ENCODE results near the gene SSTR5.

Gene SSTR5

GRCh38 chr16:1093284-1094123 lies 21.0 kb downstream of the SSTR5 start:
- no peak for DNase-seq

DNA sequence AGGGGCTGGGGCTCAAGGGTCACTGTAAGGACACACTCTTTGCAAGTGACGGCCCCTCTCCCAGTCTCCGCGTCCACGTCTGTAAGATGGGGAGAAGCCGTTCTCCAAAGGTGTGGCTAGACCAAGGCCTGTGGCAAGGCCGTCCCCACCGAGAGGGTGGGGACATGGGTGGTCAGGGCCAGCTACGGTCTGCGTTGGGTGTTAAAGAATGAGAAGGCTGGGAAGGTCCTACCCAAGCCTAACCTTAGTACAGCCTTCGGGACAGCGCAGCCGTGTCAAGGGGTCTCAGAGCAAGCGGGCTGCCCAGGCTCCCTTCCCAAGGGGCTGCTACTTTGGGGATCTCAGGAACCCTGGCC lies 21.6 kb downstream of the SSTR5 start:
- no peak for DNase-seq

GRCh38 chr16:1094601-1095449 lies 22.3 kb downstream of the SSTR5 start:
- no peak for DNase-seq

DNA sequence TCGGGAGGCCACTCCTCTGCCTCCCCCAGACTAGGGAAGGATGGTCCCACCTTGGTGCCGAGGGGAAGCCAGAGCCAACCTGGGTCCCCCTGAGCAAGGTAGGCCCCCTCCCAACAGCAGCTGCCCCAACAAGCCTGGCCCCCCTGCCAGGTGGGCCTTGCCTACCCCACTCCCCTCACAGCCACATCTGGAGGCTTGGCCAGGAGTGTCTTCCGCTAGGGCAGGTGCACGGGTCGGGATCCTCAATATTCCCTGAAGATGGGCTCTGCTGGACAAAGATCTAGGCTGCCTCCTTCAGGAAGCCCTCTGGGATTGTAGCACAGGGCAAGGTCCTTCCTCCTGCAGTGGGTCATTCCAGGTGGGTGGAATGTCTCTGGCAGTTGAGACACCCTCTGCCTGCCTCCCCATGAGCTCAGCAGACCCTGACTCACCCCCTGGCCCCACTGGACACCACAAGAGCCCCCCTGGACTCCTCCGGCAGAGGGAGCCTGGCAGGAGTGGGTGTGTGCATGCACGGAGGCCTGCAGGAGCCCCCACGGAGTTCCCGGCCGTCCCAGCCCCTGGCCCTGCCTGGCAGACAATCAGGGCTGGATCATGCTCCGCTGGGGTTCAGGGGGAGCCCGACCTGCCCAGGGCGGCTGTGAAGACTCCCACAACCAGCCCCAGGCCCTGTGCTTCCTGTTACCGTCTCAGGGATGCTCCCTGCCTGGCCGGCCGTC lies 23.1 kb downstream of the SSTR5 start:
- DNase-seq, result no peak

GRCh38 chr16:1096169-1097082 lies 23.9 kb downstream of the SSTR5 start, which contains the start of gene C1QTNF8:
Gene C1QTNF8, minus strand, starts transcription at chr16:1096244. Its CDS starts 1,322 bp downstream, at chr16:1094922.
- DNase-seq, result no peak

- no peak for DNase-seq
Observed at GRCh38 chr16:1097156-1097555, 24.6 kb downstream of the SSTR5 start.

- no peak for DNase-seq
Observed at GRCh38 chr16:1097800-1098199, 25.3 kb downstream of the SSTR5 start.

GRCh38 chr16:1098266-1098991 lies 25.9 kb downstream of the SSTR5 start:
- DNase-seq, result no peak

- no peak for DNase-seq
Observed at GRCh38 chr16:1099189-1100083, 26.9 kb downstream of the SSTR5 start.

GRCh38 chr16:1100084-1100800 lies 27.7 kb downstream of the SSTR5 start:
- DNase-seq, result no peak

DNA sequence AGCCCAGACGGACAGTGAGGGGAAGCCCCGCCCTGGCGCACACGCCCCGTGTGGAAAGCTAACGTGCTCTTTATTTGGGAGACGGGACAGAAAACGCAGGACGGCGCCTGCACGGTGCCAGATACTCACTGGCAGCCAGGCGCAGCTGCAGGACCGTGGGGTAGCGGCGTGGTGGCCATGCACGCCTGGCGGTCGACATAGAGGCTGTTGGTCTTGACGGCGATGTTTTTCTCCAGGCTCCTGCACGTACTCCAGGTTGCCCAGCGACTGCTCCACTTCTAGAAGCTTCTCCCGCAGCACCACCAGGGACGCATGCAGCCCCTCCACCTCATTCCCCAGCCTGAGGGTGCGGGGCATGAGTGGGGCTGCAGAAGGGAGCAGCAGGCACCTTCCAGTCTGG lies 28.6 kb downstream of the SSTR5 start:
- DNase-seq, result no peak

- no peak for DNase-seq
Observed at GRCh38 chr16:1101573-1102332, 29.2 kb downstream of the SSTR5 start.

DNA sequence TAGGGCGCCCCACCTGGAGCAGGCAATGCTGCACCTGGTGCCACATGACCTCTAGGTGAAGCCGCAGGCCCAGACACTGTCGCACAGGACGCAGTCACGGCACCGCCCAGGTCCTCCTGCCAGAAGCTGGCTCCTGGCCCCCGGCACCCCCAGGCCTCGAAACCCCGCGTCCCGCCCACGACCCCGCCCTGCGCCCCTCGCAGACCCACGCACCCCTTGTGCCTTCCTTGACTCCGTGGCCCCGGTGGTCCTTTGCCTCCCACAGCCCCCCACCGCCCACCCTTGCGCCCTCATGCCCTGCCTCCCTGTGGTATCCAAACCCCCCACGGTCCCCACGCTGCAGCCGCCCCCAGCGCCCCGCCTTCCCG lies 29.8 kb downstream of the SSTR5 start:
- DNase-seq, result no peak

- DNase-seq, result no peak
Observed at GRCh38 chr16:1102921-1103635, 30.5 kb downstream of the SSTR5 start.

- no peak for DNase-seq
Observed at GRCh38 chr16:1103636-1103980, 31.1 kb downstream of the SSTR5 start.

DNA sequence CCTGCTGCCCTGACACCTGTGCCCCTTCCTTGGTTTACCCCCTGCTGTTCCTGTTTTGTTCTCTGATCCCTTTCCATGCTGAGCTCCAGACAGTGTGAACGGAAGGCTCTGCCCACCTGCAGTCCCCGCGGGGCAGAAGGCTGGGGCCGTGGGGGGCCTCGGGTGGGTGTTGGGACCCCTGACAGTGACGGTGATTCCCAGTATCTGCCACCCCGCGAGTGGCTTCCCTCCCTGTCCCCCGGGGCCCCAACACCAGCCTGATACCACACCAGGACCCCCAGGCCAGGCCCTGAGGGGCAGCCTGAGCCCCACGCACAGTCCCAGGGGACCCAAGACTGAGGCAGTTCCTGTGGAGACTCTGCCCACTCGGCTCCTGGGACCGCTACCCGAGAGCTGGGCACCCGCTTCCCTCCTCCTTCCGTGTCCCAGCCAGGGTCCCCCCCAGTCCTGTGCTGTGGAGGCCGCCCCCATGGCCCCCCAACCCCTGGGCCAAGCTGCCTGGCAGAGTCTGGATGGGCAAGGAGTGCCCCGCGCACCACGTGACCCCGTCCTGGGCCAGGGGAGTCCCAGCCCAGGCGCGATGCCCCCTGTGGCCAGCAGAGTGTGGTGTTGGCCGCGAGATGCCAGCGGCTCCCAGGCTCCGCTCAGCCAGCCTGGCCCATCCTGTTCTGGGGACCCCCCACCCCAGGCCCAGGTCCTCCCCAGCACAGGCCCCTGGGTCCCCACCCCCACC lies 33.5 kb downstream of the SSTR5 start:
- no peak for DNase-seq

GRCh38 chr16:1106659-1107058 lies 34.1 kb downstream of the SSTR5 start:
- no peak for DNase-seq

DNA sequence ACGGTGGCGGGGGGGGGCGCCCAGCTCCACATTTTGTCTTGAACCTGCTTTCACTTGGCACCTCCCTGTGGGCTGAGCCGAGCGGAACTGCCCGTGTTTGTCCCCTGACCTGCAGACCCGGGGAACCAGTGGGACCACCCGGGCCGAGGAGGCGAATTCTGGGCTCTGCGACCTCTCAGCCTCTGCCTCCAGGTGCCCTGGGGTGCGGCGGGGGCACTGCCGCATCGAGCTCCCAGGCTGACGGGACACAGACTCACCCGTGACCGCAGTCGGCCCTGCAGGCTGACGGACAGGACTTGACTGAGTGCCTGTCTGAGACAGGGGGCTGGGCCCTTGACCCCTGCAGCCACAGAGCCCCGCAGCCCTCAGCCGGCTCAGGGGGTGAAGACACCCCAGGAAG lies 34.6 kb downstream of the SSTR5 start:
- DNase-seq, result no peak
